Neural cell (in vitro differentiated cells): Measurements from ENCODE around the gene IL17D.

Source experiments
- CTCF ChIP-seq: fragments of 450-650 bp; IDR thresholded peaks from 2 replicates; pipeline ENCODE4 v1.5.1; 2014; ENCODE audit warnings: antibody characterized with exemption, mild to moderate bottlenecking, moderate library complexity; ENCODE audit not compliant: poor library complexity, severe bottlenecking
- EP300 ChIP-seq: fragments of 450-650 bp; conservative IDR thresholded peaks from 2 replicates; pipeline ENCODE4 v1.6.1; 2014; ENCODE audit warnings: antibody characterized with exemption, mild to moderate bottlenecking, moderate library complexity; ENCODE audit not compliant: poor library complexity, severe bottlenecking
- POLR2AphosphoS5 ChIP-seq: IDR thresholded peaks from 2 replicates; pipeline ENCODE4 v1.6.1; 2012
- SMC3 ChIP-seq: fragments of 450-650 bp; conservative IDR thresholded peaks from 2 replicates; pipeline ENCODE4 v1.6.1; 2014; ENCODE audit warnings: antibody characterized with exemption, mild to moderate bottlenecking, moderate library complexity; ENCODE audit not compliant: poor library complexity
- TF ChIP-seq, protein P1 (sequence below): IDR thresholded peaks from 2 replicates; pipeline ENCODE4 v1.6.1; 2012; ENCODE audit warnings: borderline replicate concordance

- TF ChIP-seq SMC3 (no peak), EP300 (no peak), CTCF (no peak), POLR2AphosphoS5 (no peak)
- TF ChIP-seq, protein P1, sequence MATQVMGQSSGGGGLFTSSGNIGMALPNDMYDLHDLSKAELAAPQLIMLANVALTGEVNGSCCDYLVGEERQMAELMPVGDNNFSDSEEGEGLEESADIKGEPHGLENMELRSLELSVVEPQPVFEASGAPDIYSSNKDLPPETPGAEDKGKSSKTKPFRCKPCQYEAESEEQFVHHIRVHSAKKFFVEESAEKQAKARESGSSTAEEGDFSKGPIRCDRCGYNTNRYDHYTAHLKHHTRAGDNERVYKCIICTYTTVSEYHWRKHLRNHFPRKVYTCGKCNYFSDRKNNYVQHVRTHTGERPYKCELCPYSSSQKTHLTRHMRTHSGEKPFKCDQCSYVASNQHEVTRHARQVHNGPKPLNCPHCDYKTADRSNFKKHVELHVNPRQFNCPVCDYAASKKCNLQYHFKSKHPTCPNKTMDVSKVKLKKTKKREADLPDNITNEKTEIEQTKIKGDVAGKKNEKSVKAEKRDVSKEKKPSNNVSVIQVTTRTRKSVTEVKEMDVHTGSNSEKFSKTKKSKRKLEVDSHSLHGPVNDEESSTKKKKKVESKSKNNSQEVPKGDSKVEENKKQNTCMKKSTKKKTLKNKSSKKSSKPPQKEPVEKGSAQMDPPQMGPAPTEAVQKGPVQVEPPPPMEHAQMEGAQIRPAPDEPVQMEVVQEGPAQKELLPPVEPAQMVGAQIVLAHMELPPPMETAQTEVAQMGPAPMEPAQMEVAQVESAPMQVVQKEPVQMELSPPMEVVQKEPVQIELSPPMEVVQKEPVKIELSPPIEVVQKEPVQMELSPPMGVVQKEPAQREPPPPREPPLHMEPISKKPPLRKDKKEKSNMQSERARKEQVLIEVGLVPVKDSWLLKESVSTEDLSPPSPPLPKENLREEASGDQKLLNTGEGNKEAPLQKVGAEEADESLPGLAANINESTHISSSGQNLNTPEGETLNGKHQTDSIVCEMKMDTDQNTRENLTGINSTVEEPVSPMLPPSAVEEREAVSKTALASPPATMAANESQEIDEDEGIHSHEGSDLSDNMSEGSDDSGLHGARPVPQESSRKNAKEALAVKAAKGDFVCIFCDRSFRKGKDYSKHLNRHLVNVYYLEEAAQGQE: no peak
Observed at GRCh38 chr13:20754009-20754408, 50.5 kb downstream of the IL17D start.
